ENCODE data around the gene EXOC2. TPM values are rescaled to one million over a fixed set of nuclear protein-coding genes. Genes with fewer than 3 reads are reported as not detected.

The EXOC2 gene
- total RNA-seq, 1 donor from 2014 or later, result 46.5 TPM

DNA sequence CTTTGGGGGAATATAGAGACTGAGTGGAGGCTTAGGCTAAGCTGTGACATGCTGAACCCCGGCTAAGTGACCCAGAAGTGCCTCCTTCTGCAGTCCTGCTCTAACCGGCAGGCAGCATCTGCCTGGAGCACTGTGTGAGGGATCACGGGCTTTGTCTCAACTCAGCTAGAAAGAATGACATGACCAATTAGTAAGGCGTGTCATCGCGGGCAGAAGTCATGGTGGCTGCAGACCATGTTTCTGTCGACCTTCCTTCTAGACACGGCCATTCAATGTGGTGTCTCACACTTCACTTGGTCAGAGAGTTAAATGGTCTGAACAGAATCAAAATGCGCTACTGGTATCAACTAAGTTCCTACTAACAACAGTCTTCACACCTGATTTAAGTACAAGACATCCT lies 71.0 kb downstream of the EXOC2 start:
- DNase-seq (ENCODE audit: low spot score), result no peak
- Mint-ChIP-seq H3K27ac (no peak overlapping the region), H3K27me3 (ENCODE audit: insufficient read depth, low read depth) (peaks cover 2% of the 10 kb centered on the region), H3K9me3 (no peaks in the 10 kb centered on the region), H3K4me1 (peaks cover 5% of the 10 kb centered on the region), H3K4me3 (no peak overlapping the region), H3K36me3 (peaks cover 8% of the 10 kb centered on the region)
- H3K79me2 ChIP-seq (ENCODE audit: low read depth), result no peaks in the 10 kb centered on the region
- H3K27ac ChIP-seq, result no peak overlapping the region
- H3K36me3 ChIP-seq, result peaks cover 6% of the 10 kb centered on the region
- H3K4me1 ChIP-seq, result no peaks in the 10 kb centered on the region
- H3F3A ChIP-seq (ENCODE audit: low read depth), result no peaks in the 10 kb centered on the region
- no peak overlapping the region for H3K4me3 ChIP-seq
- no peak overlapping the region for H3K4me2 ChIP-seq
- TF ChIP-seq, protein P1, sequence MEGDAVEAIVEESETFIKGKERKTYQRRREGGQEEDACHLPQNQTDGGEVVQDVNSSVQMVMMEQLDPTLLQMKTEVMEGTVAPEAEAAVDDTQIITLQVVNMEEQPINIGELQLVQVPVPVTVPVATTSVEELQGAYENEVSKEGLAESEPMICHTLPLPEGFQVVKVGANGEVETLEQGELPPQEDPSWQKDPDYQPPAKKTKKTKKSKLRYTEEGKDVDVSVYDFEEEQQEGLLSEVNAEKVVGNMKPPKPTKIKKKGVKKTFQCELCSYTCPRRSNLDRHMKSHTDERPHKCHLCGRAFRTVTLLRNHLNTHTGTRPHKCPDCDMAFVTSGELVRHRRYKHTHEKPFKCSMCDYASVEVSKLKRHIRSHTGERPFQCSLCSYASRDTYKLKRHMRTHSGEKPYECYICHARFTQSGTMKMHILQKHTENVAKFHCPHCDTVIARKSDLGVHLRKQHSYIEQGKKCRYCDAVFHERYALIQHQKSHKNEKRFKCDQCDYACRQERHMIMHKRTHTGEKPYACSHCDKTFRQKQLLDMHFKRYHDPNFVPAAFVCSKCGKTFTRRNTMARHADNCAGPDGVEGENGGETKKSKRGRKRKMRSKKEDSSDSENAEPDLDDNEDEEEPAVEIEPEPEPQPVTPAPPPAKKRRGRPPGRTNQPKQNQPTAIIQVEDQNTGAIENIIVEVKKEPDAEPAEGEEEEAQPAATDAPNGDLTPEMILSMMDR (IDR thresholded peaks at IDR 0.05), result no peak
- TF ChIP-seq EZH2 (IDR thresholded peaks at IDR 0.05), result no peak
- no peak for TF ChIP-seq EZH2phosphoT487 (IDR thresholded peaks at IDR 0.05)
- no peaks in the 10 kb centered on the region for H3K9me3 ChIP-seq (ENCODE audit: low read depth)
- no peaks in the 10 kb centered on the region for H3K27me3 ChIP-seq
- no peak overlapping the region for H2AFZ ChIP-seq (replicated peaks)
- no peaks in the 10 kb centered on the region for H4K20me1 ChIP-seq (ENCODE audit: low read depth)
- H3K9ac ChIP-seq, result no peak overlapping the region

- TF ChIP-seq EZH2 (IDR thresholded peaks at IDR 0.05), result no peak
- TF ChIP-seq, protein P1 (IDR thresholded peaks at IDR 0.05), result no peak
- no peak for TF ChIP-seq EZH2phosphoT487 (IDR thresholded peaks at IDR 0.05)
- DNase-seq (ENCODE audit: low spot score), result no peak
- Histone ChIP-seq H3K9me3 (ENCODE audit: low read depth) (no peaks in the 10 kb centered on the region), H3K9ac (no peak overlapping the region), H2AFZ (replicated peaks) (no peak overlapping the region), H3K4me3 (no peak overlapping the region), H3K36me3 (peaks cover 6% of the 10 kb centered on the region), H3K4me1 (no peaks in the 10 kb centered on the region), H4K20me1 (ENCODE audit: low read depth) (no peaks in the 10 kb centered on the region), H3K79me2 (ENCODE audit: low read depth) (no peaks in the 10 kb centered on the region), H3K27ac (no peak overlapping the region), H3K27me3 (no peaks in the 10 kb centered on the region), H3K4me2 (no peak overlapping the region), H3F3A (ENCODE audit: low read depth) (no peaks in the 10 kb centered on the region)
- H3K27ac Mint-ChIP-seq, result peak overlapping the region; percentile 50
- H3K27me3 Mint-ChIP-seq (ENCODE audit: insufficient read depth, low read depth), result peaks cover 2% of the 10 kb centered on the region
- H3K4me3 Mint-ChIP-seq, result no peak overlapping the region
- no peaks in the 10 kb centered on the region for H3K9me3 Mint-ChIP-seq
- H3K4me1 Mint-ChIP-seq, result peaks cover 2% of the 10 kb centered on the region
- peaks cover 10% of the 10 kb centered on the region for H3K36me3 Mint-ChIP-seq
Observed at GRCh38 chr6:620950-621349, 72.0 kb downstream of the EXOC2 start.

GRCh38 chr6:620166-620565 lies 72.8 kb downstream of the EXOC2 start:
- H4K20me1 ChIP-seq (ENCODE audit: low read depth), result no peaks in the 10 kb centered on the region
- no peak overlapping the region for H3K27ac Mint-ChIP-seq
- peaks cover 2% of the 10 kb centered on the region for H3K4me1 Mint-ChIP-seq
- H3K4me1 ChIP-seq, result no peaks in the 10 kb centered on the region
- no peaks in the 10 kb centered on the region for H3K9me3 ChIP-seq (ENCODE audit: low read depth)
- H3K4me3 ChIP-seq, result no peak overlapping the region
- TF ChIP-seq, protein P1 (IDR thresholded peaks at IDR 0.05), result no peak
- TF ChIP-seq EZH2phosphoT487 (IDR thresholded peaks at IDR 0.05) (no peak), EZH2 (IDR thresholded peaks at IDR 0.05) (no peak)
- H3K27me3 Mint-ChIP-seq (ENCODE audit: insufficient read depth, low read depth), result peaks cover 2% of the 10 kb centered on the region
- H3K4me2 ChIP-seq, result no peak overlapping the region
- H3K9me3 Mint-ChIP-seq, result no peaks in the 10 kb centered on the region
- H3K4me3 Mint-ChIP-seq, result no peak overlapping the region
- DNase-seq (ENCODE audit: low spot score), result no peak
- H3K27ac ChIP-seq, result no peak overlapping the region
- no peaks in the 10 kb centered on the region for H3F3A ChIP-seq (ENCODE audit: low read depth)
- H3K36me3 ChIP-seq, result peaks cover 10% of the 10 kb centered on the region
- H3K27me3 ChIP-seq, result no peaks in the 10 kb centered on the region
- no peaks in the 10 kb centered on the region for H3K79me2 ChIP-seq (ENCODE audit: low read depth)
- H2AFZ ChIP-seq (replicated peaks), result no peak overlapping the region
- no peak overlapping the region for H3K9ac ChIP-seq
- peaks cover 12% of the 10 kb centered on the region for H3K36me3 Mint-ChIP-seq
